DOHH2 (cell line): ENCODE measurements around the gene CNTN2.

Source experiments
- CTCF ChIP-seq: fragments of 200-600 bp; sonication (generic); IDR thresholded peaks from one replicate; pipeline ENCODE4 v1.5.1; 2014; ENCODE audit warnings: antibody characterized with exemption, mild to moderate bottlenecking, low read depth, low read length; ENCODE audit not compliant: poor library complexity, severe bottlenecking
- EZH2phosphoT487 ChIP-seq: fragments of 200-600 bp; sonication (generic); IDR thresholded peaks from 2 replicates; pipeline ENCODE4 v1.6.1; 2017; ENCODE audit warnings: borderline replicate concordance, mild to moderate bottlenecking, antibody characterized with exemption, low read length, moderate library complexity, mixed read lengths

DNA sequence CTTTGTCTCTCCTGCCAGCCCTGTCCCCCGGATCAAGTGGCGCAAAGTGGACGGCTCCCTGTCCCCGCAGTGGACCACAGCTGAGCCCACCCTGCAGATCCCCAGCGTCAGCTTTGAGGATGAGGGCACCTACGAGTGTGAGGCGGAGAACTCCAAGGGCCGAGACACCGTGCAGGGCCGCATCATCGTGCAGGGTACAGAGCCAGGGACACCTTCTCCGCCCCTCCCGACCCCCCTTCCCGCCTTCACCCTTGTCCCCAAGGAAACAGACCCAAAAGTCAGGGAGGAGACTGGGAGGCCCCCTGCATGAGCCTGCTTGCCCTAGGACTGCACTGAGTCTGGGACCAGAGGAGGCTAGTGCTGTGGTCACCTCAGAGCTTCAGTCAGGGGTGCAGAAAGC is 18.2 kb downstream of the CNTN2 start:
- TF ChIP-seq EZH2phosphoT487: no peak
- TF ChIP-seq CTCF: no peak
